Panc1 (cell line): ENCODE measurements around the gene PRRX2. TPM values are rescaled to one million over a fixed set of nuclear protein-coding genes. Genes with fewer than 3 reads are reported as not detected.

ENCODE experiments used
- ATAC-seq: fragments of 200-7000 bp; cut with Tn5 transposase; 2 replicates; pipeline ENCODE4 v1.9.1; 2020; ENCODE audit warnings: mild to moderate bottlenecking, moderate library complexity
- BruUV-seq: library from RNA; stranded (reverse); fragments of 400-500 nt; replicated peaks from 2 replicates; lab custom pipeline; 2021; lab: Mats Ljungman, UMichigan
- CTCF ChIA-PET: fragments of 300-600 bp; sonication (Branson Sonifier 250); formaldehyde crosslinking; loops from one replicate; lab custom pipeline; 2022; ENCODE audit warnings: antibody characterized with exemption; lab: Charles Lee
- POLR2A ChIA-PET: fragments of 300-600 bp; sonication (Branson Sonifier 250); formaldehyde crosslinking; loops from one replicate; lab custom pipeline; 2022; ENCODE audit warnings: antibody characterized with exemption; lab: Charles Lee
- DNase-seq: peaks from one replicate; pipeline ENCODE4 v3.0.0-alpha.2; 2010; ENCODE audit warnings: low read depth, low spot score
- H3K27ac ChIP-seq: 2 replicates; pipeline ENCODE4 v1.5.1; 2011; ENCODE audit warnings: mild to moderate bottlenecking, low read length, inconsistent platforms
- H3K27me3 ChIP-seq: fragments of 200-500 bp; sonication (Bioruptor generic); 2 replicates; pipeline ENCODE4 v1.6.0; 2014; ENCODE audit warnings: low read length, inconsistent platforms; ENCODE audit not compliant: control insufficient read depth, insufficient read depth
- H3K36me3 ChIP-seq: fragments of 200-500 bp; sonication (Bioruptor generic); 2 replicates; pipeline ENCODE4 v1.5.1; 2014; ENCODE audit warnings: inconsistent platforms, mild to moderate bottlenecking, low read length, moderate library complexity; ENCODE audit not compliant: control insufficient read depth, insufficient read depth
- H3K4me1 ChIP-seq: 2 replicates; pipeline ENCODE4 v1.5.1; 2011; ENCODE audit warnings: inconsistent platforms, mild to moderate bottlenecking, low read length, moderate library complexity; ENCODE audit not compliant: control insufficient read depth, insufficient read depth
- H3K4me3 ChIP-seq, 2 experiments: 2 replicates each; pipeline ENCODE4 v1.5.1; 2011 to 2012; ENCODE audit warnings: low read depth in 2 of 2, low read length in 2 of 2, mild to moderate bottlenecking in 2 of 2, inconsistent platforms in 1 of 2, moderate library complexity in 1 of 2
- H3K9me3 ChIP-seq: fragments of 200-500 bp; sonication (Bioruptor generic); 2 replicates; pipeline ENCODE4 v1.5.1; 2014; ENCODE audit warnings: low read depth, mild to moderate bottlenecking, inconsistent platforms, low read length, moderate library complexity; ENCODE audit not compliant: control insufficient read depth, insufficient read depth
- CTCF ChIP-seq: fragments of 450-650 bp; IDR thresholded peaks from 2 replicates; pipeline ENCODE4 v1.5.1; 2017; ENCODE audit warnings: mild to moderate bottlenecking
- POLR2AphosphoS5 ChIP-seq: IDR thresholded peaks from 2 replicates; pipeline ENCODE4 v1.6.1; 2012; ENCODE audit warnings: mild to moderate bottlenecking, low read depth, low read length, moderate library complexity
- SIN3A ChIP-seq: IDR thresholded peaks from 2 replicates; pipeline ENCODE4 v1.6.1; 2012; ENCODE audit warnings: low read depth, mild to moderate bottlenecking, low read length, moderate library complexity, borderline replicate concordance; ENCODE audit not compliant: insufficient read depth
- TCF7L2 ChIP-seq: IDR thresholded peaks from 2 replicates; pipeline ENCODE4 v1.6.1; 2011; ENCODE audit warnings: mild to moderate bottlenecking, low read depth, low read length, inconsistent platforms
- in situ Hi-C: cut with HindIII; loops from 2 replicates; pipeline ENCODE4 v1.10.0; 2016; ENCODE audit warnings: low sequenced_read_pairs, low pct_unique_long_range_greater_than_20kb
- intact Hi-C: fragments of 100-400 bp; cut with micrococcal nuclease; formaldehyde crosslinking; loops from one replicate; pipeline ENCODE4 v1.10.0; 2022; ENCODE audit not compliant: unreplicated experiment
- total RNA-seq: library from RNA; stranded (reverse); gene quantifications from one replicate; pipeline ENCODE4 v1.2.1, GENCODE V29; 2021; ENCODE audit not compliant: unreplicated experiment
- TF ChIP-seq, protein P1 (sequence below), 2 experiments: IDR thresholded peaks; 2 replicates each; pipeline ENCODE4 v1.6.1; 2011 to 2012; ENCODE audit warnings: low read depth in 2 of 2, control low read depth in 1 of 2, low read length in 1 of 2, mild to moderate bottlenecking in 1 of 2, moderate library complexity in 1 of 2; ENCODE audit not compliant: insufficient read depth in 1 of 2

PRRX2 gene
- total RNA-seq, 1 experiment from 2014 or later = 6.3 TPM

GRCh38 chr9:129713402-129713679 lies 47.9 kb downstream of the PRRX2 start:
- no peaks in the 10 kb centered on the region for H3K36me3 ChIP-seq
- H3K27me3 ChIP-seq = no peaks in the 10 kb centered on the region
- TF ChIP-seq, protein P1, sequence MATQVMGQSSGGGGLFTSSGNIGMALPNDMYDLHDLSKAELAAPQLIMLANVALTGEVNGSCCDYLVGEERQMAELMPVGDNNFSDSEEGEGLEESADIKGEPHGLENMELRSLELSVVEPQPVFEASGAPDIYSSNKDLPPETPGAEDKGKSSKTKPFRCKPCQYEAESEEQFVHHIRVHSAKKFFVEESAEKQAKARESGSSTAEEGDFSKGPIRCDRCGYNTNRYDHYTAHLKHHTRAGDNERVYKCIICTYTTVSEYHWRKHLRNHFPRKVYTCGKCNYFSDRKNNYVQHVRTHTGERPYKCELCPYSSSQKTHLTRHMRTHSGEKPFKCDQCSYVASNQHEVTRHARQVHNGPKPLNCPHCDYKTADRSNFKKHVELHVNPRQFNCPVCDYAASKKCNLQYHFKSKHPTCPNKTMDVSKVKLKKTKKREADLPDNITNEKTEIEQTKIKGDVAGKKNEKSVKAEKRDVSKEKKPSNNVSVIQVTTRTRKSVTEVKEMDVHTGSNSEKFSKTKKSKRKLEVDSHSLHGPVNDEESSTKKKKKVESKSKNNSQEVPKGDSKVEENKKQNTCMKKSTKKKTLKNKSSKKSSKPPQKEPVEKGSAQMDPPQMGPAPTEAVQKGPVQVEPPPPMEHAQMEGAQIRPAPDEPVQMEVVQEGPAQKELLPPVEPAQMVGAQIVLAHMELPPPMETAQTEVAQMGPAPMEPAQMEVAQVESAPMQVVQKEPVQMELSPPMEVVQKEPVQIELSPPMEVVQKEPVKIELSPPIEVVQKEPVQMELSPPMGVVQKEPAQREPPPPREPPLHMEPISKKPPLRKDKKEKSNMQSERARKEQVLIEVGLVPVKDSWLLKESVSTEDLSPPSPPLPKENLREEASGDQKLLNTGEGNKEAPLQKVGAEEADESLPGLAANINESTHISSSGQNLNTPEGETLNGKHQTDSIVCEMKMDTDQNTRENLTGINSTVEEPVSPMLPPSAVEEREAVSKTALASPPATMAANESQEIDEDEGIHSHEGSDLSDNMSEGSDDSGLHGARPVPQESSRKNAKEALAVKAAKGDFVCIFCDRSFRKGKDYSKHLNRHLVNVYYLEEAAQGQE (IDR thresholded peaks at IDR 0.05; ENCODE audit: insufficient read depth in 1 of 2, low read depth in 2 of 2, low read length in 1 of 2) = no peak
- TF ChIP-seq SIN3A = no peak
- no peak for TF ChIP-seq CTCF
- POLR2A ChIA-PET = no interaction called here
- BruUV-seq = no TSS peak
- H3K9me3 ChIP-seq = no peaks in the 10 kb centered on the region
- ATAC-seq (no peak), DNase-seq (no peak)
- intact Hi-C loops (no loop called here), in situ Hi-C loops (no loop called here)
- H3K4me3 ChIP-seq = no peak overlapping the region
- CTCF ChIA-PET = no interaction called here
- peaks cover 7% of the 10 kb centered on the region for H3K4me1 ChIP-seq
- H3K27ac ChIP-seq = no peak overlapping the region

- TF ChIP-seq CTCF (no peak), POLR2AphosphoS5 (no peak), TCF7L2 (no peak), SIN3A (no peak)
- TF ChIP-seq, protein P1 (IDR thresholded peaks at IDR 0.05; ENCODE audit: insufficient read depth in 1 of 2, low read depth in 2 of 2, low read length in 1 of 2) = no peak
- H3K4me3 ChIP-seq = no peak overlapping the region
- ATAC-seq (no peak), DNase-seq (no peak)
- ChIA-PET CTCF (no interaction called here), POLR2A (no interaction called here)
- H3K36me3 ChIP-seq = no peaks in the 10 kb centered on the region
- intact Hi-C loops = loop anchor here (5.0 kb wide), 1 partner anchor 72 kb away; the partner anchor contains the start of gene ASB6
- H3K9me3 ChIP-seq = no peaks in the 10 kb centered on the region
- H3K4me1 ChIP-seq = peaks cover 7% of the 10 kb centered on the region
- H3K27me3 ChIP-seq = no peaks in the 10 kb centered on the region
- no peak overlapping the region for H3K27ac ChIP-seq
- in situ Hi-C loops = no loop called here
- BruUV-seq = no TSS peak
These were observed 49.1 kb downstream of the PRRX2 start for GRCh38 chr9:129714511-129715061.
